Ovary (tissue), 9 donors: ENCODE results near the gene GTF3C2. TPM values are rescaled to one million over a fixed set of nuclear protein-coding genes. Genes with fewer than 3 reads are reported as not detected.
A peak's percentile ranks its signal among the peaks of the same experiment; 100 is the strongest.

Experiments used
- DNase-seq, 5 donors: peaks; one replicate each; pipeline ENCODE4 v3.0.0-alpha.2; 2019 to 2020
- H3K27ac ChIP-seq, 2 donors: fragments of 200-600 bp; one replicate each; pipeline versions ENCODE4 v1.5.1 to v1.8.0; 2019 to 2022
- H3K27me3 ChIP-seq: fragments of 200-600 bp; one replicate; pipeline ENCODE4 v1.8.0; 2022
- H3K36me3 ChIP-seq: fragments of 200-600 bp; sonication (generic); one replicate; pipeline ENCODE4 v1.5.1; 2019
- H3K4me1 ChIP-seq: one replicate; pipeline ENCODE4 v1.8.1; 2013; ENCODE audit warnings: mild to moderate bottlenecking, moderate library complexity; ENCODE audit not compliant: insufficient read depth
- H3K4me3 ChIP-seq: fragments of 200-600 bp; sonication (generic); one replicate; pipeline ENCODE4 v1.5.1; 2017
- H3K9me3 ChIP-seq, 2 donors: fragments of 200-600 bp in 1 of 2; sonication (generic) in 1 of 2; one replicate each; pipeline versions ENCODE4 v1.5.1 to v1.8.1; 2013 to 2019; ENCODE audit warnings: mild to moderate bottlenecking in 1 of 2, moderate library complexity in 1 of 2
- CTCF ChIP-seq, 3 donors: fragments of 450-650 bp in 2 of 3; fragments of 200-600 bp in 1 of 3; IDR thresholded peaks; one replicate each; pipeline versions ENCODE4 v1.5.1 to v1.8.0; 2016 to 2022; ENCODE audit warnings: antibody characterized with exemption in 3 of 3, mild to moderate bottlenecking in 1 of 3
- EP300 ChIP-seq: sonication (generic); formaldehyde crosslinking; IDR thresholded peaks from one replicate; pipeline ENCODE4 v1.6.1; 2017; ENCODE audit warnings: antibody characterized with exemption
- POLR2A ChIP-seq: fragments of 450-650 bp; IDR thresholded peaks from one replicate; pipeline ENCODE4 v1.6.1; 2017; ENCODE audit warnings: antibody characterized with exemption, mild to moderate bottlenecking, moderate library complexity
- WGBS, 3 donors: extraction: QIAGEN DNeasy Blood & Tissue Kit in 1 of 3; methylation state at CpG; one replicate each; pipeline versions ENCODE4 v1.1.5 to v1.1.7; 2013 to 2017; 5-methylcytosine and 5-hydroxymethylcytosine counted together
- intact Hi-C, 4 donors: fragments of 100-400 bp; cut with DNase I; formaldehyde crosslinking; loops; one replicate each; pipeline versions ENCODE4 v1.11.0 to v1.15.1; 2022 to 2023
- polyA plus RNA-seq, 2 donors: library from polyadenylated mRNA; stranded (reverse); fragments of 200-250 nt in 1 of 2; fragments of 350-450 nt in 1 of 2; fragmentation: Illumina TruSeq in 1 of 2; extraction: RNeasy Lipid Tissue Mini Kit (QIAGEN cat#74804) in 1 of 2; gene quantifications; one replicate each; pipeline ENCODE4 v1.2.3, GENCODE V29; 2013 to 2014
- total RNA-seq, 7 donors: library from RNA; depleted of rRNA in 2 of 7; stranded (reverse); fragments of >200 nt in 2 of 7; fragmentation: NEBNext Ultra II Directional in 3 of 7; extraction: Animal tissue kit (Norgen Biotek cat#: 25700) in 3 of 7; gene quantifications; one replicate each; pipeline versions ENCODE4 v1.1.0 to v1.2.4, GENCODE V29; 2016 to 2023
- donor health status: DM: no; HTN: no; CAD: no; lungs with moderate emphysema.
- donor health status: DM: no; HTN: no; CAD: no.
- donor health status: Bipolar disorder and iron deficiency.
- donor health status: DM: yes; HTN: yes; CAD: no.
- donor health status: DM: no; HTN: no; CAD: no.
- donor health status: DM: yes; HTN: yes; CAD: no.

Gene GTF3C2
- total and polyA plus RNA-seq, 9 donors: 26.8 to 57.7 (median 45.8) TPM

DNA sequence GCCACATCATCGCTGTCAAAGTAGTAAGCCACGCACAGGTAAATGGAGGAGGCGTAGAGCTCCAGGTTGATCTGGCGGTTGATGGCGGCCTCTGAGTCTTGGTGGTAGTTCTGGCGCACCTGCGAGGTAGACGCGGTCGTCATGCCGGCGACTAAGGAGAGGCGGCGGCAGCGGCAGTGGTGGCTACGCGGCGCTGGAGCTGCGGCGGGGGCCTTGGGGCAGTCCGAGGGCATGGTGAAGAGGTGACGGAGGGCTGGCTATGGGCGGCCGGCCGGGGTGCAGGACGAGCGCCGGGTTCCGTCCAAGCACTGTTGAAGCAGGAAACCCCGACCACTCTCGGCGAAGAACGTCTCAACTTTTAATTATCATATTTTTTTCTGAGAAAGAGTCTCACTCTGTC lies 36.7 kb upstream of the GTF3C2 start:
- WGBS, 3 donors: 97 to 98% (median 97%) methylated on average over 33 of the region's 33 CpGs
- intact Hi-C loops: no loop called here
- no peak for TF ChIP-seq POLR2A
- TF ChIP-seq EP300: no peak
- TF ChIP-seq CTCF (IDR thresholded peaks at IDR 0.05): no peak
- no peaks in the 10 kb centered on the region for H3K4me1 ChIP-seq
- no peaks in the 10 kb centered on the region for H3K36me3 ChIP-seq
- no peak overlapping the region for H3K27ac ChIP-seq
- H3K27me3 ChIP-seq: no peaks in the 10 kb centered on the region
- no peaks in the 10 kb centered on the region for H3K9me3 ChIP-seq
- H3K4me3 ChIP-seq: no peak overlapping the region
- no peak for DNase-seq

- TF ChIP-seq CTCF (IDR thresholded peaks at IDR 0.05) (no peak), EP300 (no peak), POLR2A (no peak)
- Histone ChIP-seq H3K9me3 (no peaks in the 10 kb centered on the region), H3K36me3 (no peaks in the 10 kb centered on the region), H3K27ac (no peak overlapping the region), H3K27me3 (no peaks in the 10 kb centered on the region), H3K4me3 (no peak overlapping the region), H3K4me1 (no peaks in the 10 kb centered on the region)
- intact Hi-C loops: no loop called here
- no peak for DNase-seq
- WGBS, 3 donors: 95% methylated on average over 9 of the region's 9 CpGs
Measured at GRCh38 chr2:27390822-27391679, 34.5 kb upstream of the GTF3C2 start.

- 84 to 92% (median 85%) methylated on average over 10 of the region's 10 CpGs for whole genome bisulfite sequencing, 3 donors
- Histone ChIP-seq H3K27ac (no peak overlapping the region), H3K4me3 (no peak overlapping the region), H3K27me3 (no peaks in the 10 kb centered on the region), H3K4me1 (peaks cover 4% of the 10 kb centered on the region), H3K9me3 (no peaks in the 10 kb centered on the region), H3K36me3 (no peaks in the 10 kb centered on the region)
- DNase-seq: no peak
- intact Hi-C loops: no loop called here
- TF ChIP-seq CTCF (IDR thresholded peaks at IDR 0.05) (no peak), EP300 (no peak), POLR2A (no peak)
Measured at GRCh38 chr2:27381577-27382181, 25.1 kb upstream of the GTF3C2 start.

DNA sequence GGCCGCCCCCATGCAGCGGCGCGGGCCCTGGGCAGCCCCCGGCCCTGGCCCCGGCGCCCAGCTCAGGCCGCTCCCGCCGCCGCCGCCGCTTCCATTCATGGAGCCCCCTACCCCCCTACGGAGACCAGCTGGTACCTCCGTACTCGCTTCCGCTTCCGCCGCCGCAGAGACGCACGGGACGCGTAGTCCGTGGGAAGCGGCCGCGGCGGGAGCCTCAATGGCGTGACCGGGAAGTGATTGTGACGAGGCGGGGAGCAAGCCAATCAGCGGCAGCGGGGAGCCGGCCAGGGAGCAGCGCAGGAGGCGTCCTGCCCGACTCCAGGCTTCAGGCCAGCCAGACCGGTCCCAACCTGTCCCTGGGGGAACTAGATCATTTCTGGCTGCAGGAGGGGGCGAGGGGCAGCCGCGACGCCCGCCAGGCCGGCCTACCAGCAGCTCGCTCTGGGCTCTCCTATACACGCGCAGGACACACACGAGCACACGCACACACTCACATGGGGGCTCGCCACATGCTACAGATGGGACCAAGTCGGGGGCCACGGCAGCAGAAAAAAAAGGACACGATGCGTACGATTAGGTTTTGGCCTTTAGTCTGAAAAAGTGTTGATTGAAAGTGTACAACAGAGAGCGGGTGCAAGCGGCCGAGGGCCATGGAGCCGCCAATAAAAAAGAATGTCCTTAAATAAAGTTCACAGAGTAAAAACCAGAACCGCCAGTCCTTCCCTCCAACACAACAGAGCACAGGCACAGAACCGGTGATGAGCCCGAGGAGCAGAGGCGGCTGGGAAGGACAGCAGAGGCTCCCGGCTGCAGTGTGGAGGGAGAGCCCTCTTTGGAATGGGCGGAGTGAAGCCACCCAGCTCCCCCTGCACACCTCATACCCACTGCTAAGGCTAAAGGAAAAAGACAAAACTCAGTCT lies 24.3 kb upstream of the GTF3C2 start, which contains the start of gene ZNF513:
Gene ZNF513 (minus strand): TSS at position 109 of the 920 bp plus-strand sequence. CDS start 208 bp downstream, outside the sequence.
- no peaks in the 10 kb centered on the region for H3K36me3 ChIP-seq
- intact Hi-C loops: no loop called here
- DNase-seq: peak; percentile 95 to 97 (median 96)
- H3K27me3 ChIP-seq: no peaks in the 10 kb centered on the region
- peaks cover 4% of the 10 kb centered on the region for H3K4me1 ChIP-seq
- peak within 1 kb of the TSS; percentile 68 for H3K4me3 ChIP-seq
- peak within 1 kb of the TSS; percentile 34 to 69 for H3K27ac ChIP-seq
- H3K9me3 ChIP-seq: no peaks in the 10 kb centered on the region
- TF ChIP-seq EP300 (no peak), POLR2A (peak; percentile 48), CTCF (IDR thresholded peaks at IDR 0.05) (peak in 1 of 3 donors; percentile 4)
- 8 to 12% (median 8%) methylated on average over 59 to 67 of the region's 67 CpGs for WGBS, 3 donors
